ENCODE measurements around the gene ADAM10. TPM values are rescaled to one million over a fixed set of nuclear protein-coding genes. Genes with fewer than 3 reads are reported as not detected.
"Not testable (repeated sequence)": the region's sequence is repeated elsewhere in the genome, so short reads cannot be mapped to it uniquely, and the experiment has no call there.

Gene ADAM10
- total RNA-seq, 1 experiment from 2014 or later: 140 TPM

GRCh38 chr15:58616171-58616570, 133.3 kb downstream of the ADAM10 start:
- Histone ChIP-seq H3K27me3 (no peaks in the 10 kb centered on the region), H3K36me3 (peaks cover 60% of the 10 kb centered on the region), H3K9me3 (peaks cover 31% of the 10 kb centered on the region), H3K4me3 (no peak overlapping the region)
- no peak for DNase-seq

DNA sequence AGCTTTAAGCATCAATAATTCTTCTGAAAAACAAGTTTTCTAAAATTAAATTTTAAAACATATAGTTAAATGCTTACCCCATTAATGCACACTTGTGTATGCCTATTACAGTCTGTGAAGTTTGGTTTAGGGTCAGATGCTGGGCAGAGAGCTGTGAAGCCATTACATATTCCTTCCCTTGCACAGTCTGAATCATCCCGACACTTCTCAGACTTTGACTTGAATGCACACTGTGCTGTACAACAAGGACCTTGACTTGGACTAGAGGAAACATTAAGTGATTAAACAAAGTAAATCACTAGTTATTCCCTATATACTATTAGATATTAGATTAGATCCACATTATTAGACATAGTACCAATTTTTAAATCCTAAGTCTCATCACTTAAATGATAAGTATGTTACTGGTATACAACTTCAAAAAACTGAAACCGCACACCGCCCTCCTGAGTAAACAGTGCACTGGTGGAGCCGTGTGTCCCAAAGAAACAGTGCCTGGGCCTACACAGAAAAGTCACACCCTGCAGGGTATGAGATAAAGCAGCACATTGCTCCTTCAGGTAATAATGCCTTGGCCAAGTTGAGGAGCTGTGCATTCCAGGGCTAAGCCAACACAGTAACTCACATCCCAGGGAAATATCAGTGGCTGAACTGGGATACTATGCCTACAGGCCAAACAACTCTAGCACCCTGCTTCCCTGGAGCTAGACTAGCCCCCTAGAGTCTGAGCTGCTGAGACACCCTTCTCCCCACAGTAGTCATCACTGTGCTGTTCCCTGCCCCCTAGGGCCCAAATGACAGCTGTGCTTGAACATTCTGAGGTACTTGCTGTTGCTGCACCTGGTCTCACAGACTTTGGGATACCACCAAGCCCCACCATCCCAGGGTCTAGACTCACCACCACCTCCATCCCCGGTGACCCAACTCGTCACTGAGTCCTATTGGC, 137.5 kb downstream of the ADAM10 start:
- H3K4me3 ChIP-seq: no peak overlapping the region
- peaks cover 21% of the 10 kb centered on the region for H3K9me3 ChIP-seq
- H3K27me3 ChIP-seq: no peaks in the 10 kb centered on the region
- peaks cover 59% of the 10 kb centered on the region for H3K36me3 ChIP-seq
- no peak for DNase-seq

GRCh38 chr15:58608711-58609110, 140.8 kb downstream of the ADAM10 start:
- H3K4me3 ChIP-seq: no peak overlapping the region
- DNase-seq: no peak
- peaks cover 46% of the 10 kb centered on the region for H3K36me3 ChIP-seq
- H3K9me3 ChIP-seq: peaks cover 7% of the 10 kb centered on the region
- H3K27me3 ChIP-seq: no peaks in the 10 kb centered on the region

DNA sequence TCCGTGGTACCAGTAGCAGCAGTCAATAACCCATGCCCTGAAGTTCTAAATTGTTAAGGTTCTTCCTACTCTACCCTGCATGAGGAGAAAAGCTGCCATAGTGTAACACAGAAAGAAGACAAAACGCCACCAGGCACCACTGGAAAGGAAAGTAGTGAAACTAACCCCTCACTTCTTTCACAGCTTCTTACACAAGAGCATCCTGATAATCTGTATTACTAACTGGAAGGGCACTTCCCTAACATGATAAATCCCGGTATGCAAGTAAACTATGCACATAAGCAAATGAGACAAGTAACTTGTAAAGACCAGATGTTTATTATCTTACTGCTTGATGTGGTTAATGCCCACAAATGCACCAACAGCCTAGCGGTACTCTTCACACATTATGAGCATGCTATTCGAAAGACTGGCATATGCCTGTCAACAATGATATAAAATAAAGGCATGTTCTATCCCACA, 141.3 kb downstream of the ADAM10 start:
- Histone ChIP-seq H3K9me3 (peaks cover 1% of the 10 kb centered on the region; the same call in 1 of the 2 replicates), H3K4me3 (no peak overlapping the region), H3K36me3 (peaks cover 43% of the 10 kb centered on the region), H3K27me3 (no peaks in the 10 kb centered on the region)
- DNase-seq: no peak

DNA sequence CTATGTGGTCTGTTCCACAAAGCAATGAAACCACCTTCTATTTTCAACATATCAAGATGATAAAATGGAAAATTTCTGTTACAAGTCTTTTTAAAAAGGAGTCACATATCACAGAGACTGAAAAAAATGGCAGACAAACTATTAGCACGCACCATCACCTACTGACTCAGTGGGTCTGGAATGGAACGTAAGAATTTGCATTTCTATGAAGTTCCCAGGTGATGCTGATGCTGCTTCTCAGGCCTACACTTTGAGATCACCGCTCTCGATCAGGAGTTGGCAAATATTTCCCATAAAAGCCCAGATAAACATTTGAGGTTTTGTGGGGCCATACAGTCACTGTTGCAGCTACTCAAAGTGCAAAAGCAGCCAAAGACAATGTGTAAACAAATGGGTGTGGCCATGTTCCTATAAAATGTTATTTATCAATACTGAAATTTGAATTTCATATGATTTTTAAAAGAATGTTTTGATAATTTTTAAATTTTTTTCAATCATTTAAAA, 142.9 kb downstream of the ADAM10 start:
- DNase-seq: no peak
- H3K36me3 ChIP-seq: peaks cover 50% of the 10 kb centered on the region
- no peak overlapping the region for H3K4me3 ChIP-seq
- H3K27me3 ChIP-seq: no peaks in the 10 kb centered on the region
- H3K9me3 ChIP-seq: no peaks in the 10 kb centered on the region

- H3K27me3 ChIP-seq: no peaks in the 10 kb centered on the region
These were observed 143.5 kb downstream of the ADAM10 start for GRCh38 chr15:58605931-58606530.

GRCh38 chr15:58604455-58604923, 145.0 kb downstream of the ADAM10 start:
- DNase-seq: no peak
- H3K27me3 ChIP-seq: no peaks in the 10 kb centered on the region
- H3K9me3 ChIP-seq: no peaks in the 10 kb centered on the region
- H3K36me3 ChIP-seq: peaks cover 41% of the 10 kb centered on the region
- H3K4me3 ChIP-seq: no peak overlapping the region

More at GRCh38 chr15:58605931-58606530, 143.5 kb downstream of the ADAM10 start:
- Histone ChIP-seq H3K9me3 (no peaks in the 10 kb centered on the region), H3K4me3 (no peak overlapping the region), H3K36me3 (peaks cover 52% of the 10 kb centered on the region)
- DNase-seq: no peak

- not testable (repeated sequence) for H3K27me3 ChIP-seq, H3K4me3 ChIP-seq, DNase-seq, H3K9me3 ChIP-seq
- H3K36me3 ChIP-seq: peaks cover 39% of the 10 kb centered on the region
These were observed 145.6 kb downstream of the ADAM10 start for GRCh38 chr15:58603927-58604326.

GRCh38 chr15:58602823-58603222, 146.7 kb downstream of the ADAM10 start:
- Histone ChIP-seq H3K36me3 (peaks cover 37% of the 10 kb centered on the region), H3K4me3 (no peak overlapping the region), H3K27me3 (no peaks in the 10 kb centered on the region), H3K9me3 (no peaks in the 10 kb centered on the region)
- DNase-seq: no peak

GRCh38 chr15:58598829-58599210, 150.7 kb downstream of the ADAM10 start:
- Histone ChIP-seq H3K9me3 (no peaks in the 10 kb centered on the region), H3K4me3 (no peak overlapping the region), H3K27me3 (no peaks in the 10 kb centered on the region), H3K36me3 (peaks cover 28% of the 10 kb centered on the region)
- no peak for DNase-seq

GRCh38 chr15:58597943-58598828, 151.3 kb downstream of the ADAM10 start:
- no peaks in the 10 kb centered on the region for H3K9me3 ChIP-seq
- DNase-seq: no peak
- H3K4me3 ChIP-seq: no peak overlapping the region
- peaks cover 29% of the 10 kb centered on the region for H3K36me3 ChIP-seq
- no peaks in the 10 kb centered on the region for H3K27me3 ChIP-seq

DNA sequence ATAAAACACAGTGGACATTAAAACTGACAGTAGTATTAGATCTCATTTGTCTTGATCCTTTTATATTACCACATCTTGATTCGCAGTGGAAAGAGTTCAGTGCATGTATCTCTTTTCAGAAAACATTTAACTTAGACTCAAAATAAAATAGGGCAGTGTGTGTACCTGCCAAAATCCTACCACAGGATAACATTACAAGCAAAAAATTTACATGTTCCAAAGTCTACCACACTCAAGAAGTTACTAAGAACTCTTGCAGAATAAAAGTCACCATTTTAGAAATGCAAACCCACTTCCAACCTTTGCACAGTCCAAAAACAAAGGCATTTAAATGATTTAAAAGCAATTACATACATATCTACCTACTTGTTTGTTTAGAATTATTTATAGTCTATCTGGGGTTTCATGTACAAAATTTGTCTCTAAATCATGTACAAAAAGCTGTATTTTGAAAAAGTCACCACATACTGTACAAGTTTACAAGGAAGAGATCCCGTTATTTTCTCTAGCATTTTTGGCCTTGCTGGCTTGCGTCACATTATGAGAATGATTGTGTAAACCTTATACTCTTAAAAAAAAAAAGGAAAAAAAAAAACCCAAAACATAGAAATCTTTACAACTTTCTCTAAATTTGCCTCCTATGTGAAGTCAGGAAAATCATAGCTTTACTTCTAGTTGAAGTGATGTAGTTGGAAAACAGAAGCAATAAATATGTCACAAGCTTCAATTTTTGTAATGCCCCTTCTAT, 153.8 kb downstream of the ADAM10 start:
- no peak for DNase-seq
- Histone ChIP-seq H3K9me3 (no peaks in the 10 kb centered on the region), H3K27me3 (no peaks in the 10 kb centered on the region), H3K36me3 (peaks cover 14% of the 10 kb centered on the region), H3K4me3 (no peak overlapping the region)

GRCh38 chr15:58594898-58595297, 154.6 kb downstream of the ADAM10 start:
- Histone ChIP-seq H3K27me3 (no peaks in the 10 kb centered on the region), H3K4me3 (no peak overlapping the region)

DNA sequence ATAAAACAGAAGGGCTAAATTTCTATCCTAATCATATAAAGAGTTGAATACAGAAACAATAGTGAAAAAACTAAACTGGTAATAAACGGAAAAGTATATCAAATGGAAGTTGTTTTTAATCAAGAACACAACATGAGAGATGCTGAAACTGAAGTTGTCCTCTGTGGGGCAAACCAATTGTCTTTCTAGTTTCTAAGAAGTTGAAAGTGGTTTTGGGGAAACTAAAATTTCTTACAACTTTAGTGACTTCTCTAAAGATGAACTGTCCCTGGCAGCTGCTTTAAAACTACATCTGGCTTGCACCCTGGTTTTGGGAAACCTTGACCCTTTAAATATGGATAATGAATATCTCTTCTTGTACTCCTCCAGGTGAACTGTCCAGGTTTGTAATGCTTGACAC, 155.6 kb downstream of the ADAM10 start:
- Histone ChIP-seq H3K4me3 (no peak overlapping the region), H3K27me3 (no peaks in the 10 kb centered on the region), H3K9me3 (no peaks in the 10 kb centered on the region), H3K36me3 (peaks cover 11% of the 10 kb centered on the region)
- DNase-seq: no peak

More at GRCh38 chr15:58594898-58595297, 154.6 kb downstream of the ADAM10 start:
- H3K36me3 ChIP-seq: peaks cover 14% of the 10 kb centered on the region
- H3K9me3 ChIP-seq: no peaks in the 10 kb centered on the region
- DNase-seq: no peak

DNA sequence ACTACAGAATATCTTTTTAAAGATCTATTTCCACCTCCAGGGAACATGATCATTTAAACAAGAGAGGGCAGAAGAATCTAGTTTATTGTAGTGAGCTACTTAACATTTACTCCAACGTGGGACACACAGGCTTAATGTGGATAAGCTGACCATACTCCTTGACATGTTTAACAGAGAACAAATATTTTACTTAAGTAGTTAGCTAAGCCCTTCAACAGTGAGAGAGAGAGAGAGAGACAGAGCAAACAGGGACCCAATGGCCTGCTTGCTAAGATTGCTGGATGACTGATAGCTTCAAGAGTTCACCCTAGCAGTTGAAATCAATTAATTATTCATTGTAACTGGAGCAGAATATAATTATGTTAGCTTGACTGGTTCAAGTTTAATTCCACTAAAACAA, 158.6 kb downstream of the ADAM10 start:
- H3K36me3 ChIP-seq: peaks cover 3% of the 10 kb centered on the region; the same call in 1 of the 2 replicates
- H3K9me3 ChIP-seq: no peaks in the 10 kb centered on the region
- no peak overlapping the region for H3K4me3 ChIP-seq
- DNase-seq: no peak
- H3K27me3 ChIP-seq: no peaks in the 10 kb centered on the region

DNA sequence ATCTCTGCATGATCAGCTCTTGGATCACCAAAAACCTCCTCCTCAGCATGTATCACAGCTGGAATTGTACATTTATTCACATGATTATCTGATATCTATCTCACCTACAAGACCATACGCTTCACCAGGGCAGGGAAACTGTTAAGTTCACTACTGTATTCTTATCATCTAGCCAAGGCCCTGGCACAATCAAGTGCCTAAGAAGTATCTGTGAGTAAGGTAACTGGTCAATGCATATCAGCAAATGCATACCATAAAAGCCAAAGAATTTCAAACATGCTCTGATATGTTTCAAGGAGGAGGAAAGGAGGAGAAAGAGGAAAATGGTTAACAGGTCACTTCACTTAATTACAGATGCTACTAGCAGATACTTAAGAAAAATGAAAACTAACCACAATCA, 159.3 kb downstream of the ADAM10 start:
- no peak overlapping the region for H3K4me3 ChIP-seq
- H3K27me3 ChIP-seq: no peaks in the 10 kb centered on the region
- DNase-seq: no peak
- H3K36me3 ChIP-seq: peaks cover 3% of the 10 kb centered on the region; the same call in 1 of the 2 replicates
- H3K9me3 ChIP-seq: no peaks in the 10 kb centered on the region
